HG03342 (cell line): ENCODE results near the gene RASGRF1.

ENCODE experiments used
- ATAC-seq: cut with Tn5 transposase; IDR thresholded peaks from one replicate; pipeline ENCODE4 v1.9.1; 2021; ENCODE audit warnings: mild to moderate bottlenecking, moderate library complexity; ENCODE audit not compliant: unreplicated experiment

RASGRF1 gene

DNA sequence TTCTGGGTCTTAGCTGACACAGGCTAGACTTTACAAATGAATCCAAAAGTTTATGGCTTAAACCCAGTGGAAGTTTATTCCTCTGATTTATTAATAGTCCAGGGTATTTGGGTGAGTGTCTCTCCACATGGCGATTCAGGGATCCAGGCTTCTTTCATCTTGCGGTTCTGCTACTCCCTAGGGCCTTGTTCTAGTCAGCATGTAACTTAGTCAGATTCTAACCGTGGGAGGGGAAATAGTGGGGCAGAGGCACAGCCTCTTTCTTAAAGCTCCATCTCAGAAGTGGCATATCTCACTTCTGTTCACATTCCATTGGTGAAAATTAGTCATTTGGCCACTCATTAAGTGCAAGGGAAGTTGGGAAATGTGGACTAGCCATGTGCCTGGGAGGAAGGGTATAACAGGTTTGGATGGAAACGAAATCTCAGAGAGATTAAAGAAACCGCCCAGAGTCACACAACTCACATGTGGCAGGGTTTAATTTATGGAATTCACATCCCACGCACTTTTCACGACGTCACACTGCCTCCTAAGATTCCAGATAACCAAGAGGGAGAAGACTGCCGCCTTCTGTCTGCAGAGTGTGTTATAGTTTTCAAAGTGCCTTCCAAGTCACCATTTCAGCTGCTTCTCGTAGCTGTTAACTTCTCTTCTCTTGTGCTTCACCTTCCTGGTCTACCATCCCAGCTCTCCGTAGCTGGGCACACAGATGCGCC lies 11.4 kb upstream of the RASGRF1 start:
- no peak for ATAC-seq

DNA sequence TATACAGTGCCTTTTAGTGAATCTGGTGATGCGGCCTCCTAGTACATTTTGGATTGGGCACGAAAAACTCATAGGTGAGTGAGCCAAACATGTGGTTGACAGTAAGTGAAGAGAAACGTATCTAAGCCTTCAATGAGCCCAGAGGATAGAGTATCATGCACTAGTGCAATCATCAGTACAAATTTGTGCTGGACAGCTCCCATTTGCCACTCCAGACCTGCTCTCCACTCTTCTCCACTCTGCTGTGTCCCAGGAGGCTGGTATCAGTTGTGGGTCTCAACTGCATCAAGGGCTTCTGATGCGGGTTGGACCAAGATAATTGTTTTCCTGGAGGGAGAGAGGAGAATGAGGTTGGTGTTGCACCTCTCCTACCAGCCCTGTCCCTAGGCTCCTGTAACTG lies 9.1 kb upstream of the RASGRF1 start:
- ATAC-seq: no peak

DNA sequence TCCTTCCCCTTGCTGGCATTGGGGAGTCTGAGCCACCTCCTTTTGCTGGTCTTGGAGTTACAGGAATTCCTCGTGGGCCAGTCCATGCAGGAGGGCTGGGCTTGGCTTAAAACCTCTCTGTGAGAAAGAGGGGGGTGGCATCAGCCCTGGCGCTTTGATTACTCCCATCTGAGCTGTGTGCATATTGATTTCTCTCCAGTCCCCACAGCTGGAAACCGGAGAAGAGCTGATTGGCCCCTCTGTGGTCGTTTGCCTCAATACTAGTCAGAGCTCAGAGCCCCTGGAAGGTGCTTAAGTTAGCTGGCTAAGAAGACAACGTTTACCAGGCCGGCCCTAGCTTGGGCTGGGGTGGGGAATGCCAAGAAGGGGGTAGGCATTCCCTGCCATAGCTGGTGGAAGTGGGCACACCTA lies 4.0 kb upstream of the RASGRF1 start:
- no peak for ATAC-seq

DNA sequence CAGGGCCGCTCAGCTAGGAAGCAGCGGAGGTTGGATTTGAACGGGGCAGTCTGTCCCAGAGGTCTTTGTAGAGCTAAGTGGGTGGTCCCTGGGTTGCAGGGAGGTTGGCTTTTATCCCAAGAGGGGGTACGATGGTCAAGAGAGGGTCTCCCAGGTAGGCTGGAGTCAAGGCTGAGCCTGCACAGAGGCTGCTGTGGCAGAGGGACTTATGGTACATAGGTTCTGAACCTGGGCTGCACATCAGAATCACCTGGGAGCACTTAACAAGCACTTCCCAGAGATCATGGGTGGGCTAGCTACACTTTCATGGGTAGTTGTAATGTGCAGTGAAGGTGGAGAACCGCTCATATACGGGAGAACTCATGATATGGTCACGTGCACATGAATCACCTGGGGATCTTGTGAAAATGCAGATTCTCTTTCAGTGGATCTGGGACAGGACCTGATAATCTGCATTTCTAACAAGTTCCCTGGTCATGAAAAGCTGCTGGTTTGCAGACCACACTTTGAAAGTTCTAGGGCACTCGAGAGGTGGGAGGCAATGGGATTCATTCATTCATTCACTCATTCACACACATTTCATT lies 2.9 kb upstream of the RASGRF1 start:
- ATAC-seq: no peak

DNA sequence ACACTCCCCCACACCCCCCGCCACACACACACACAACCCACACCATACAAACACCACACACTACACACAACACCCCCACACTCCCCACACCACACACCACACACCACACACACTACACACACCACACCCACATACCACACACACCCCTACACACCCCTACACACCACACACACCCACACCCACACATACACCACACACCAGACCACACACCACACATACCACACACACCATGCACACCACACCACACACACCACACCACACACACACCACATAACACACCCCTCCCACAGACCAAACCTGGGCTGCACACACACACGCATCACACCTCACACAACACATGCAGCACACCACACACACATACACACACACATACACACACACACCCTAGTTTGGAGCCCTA lies 1.8 kb upstream of the RASGRF1 start:
- ATAC-seq: no peak

DNA sequence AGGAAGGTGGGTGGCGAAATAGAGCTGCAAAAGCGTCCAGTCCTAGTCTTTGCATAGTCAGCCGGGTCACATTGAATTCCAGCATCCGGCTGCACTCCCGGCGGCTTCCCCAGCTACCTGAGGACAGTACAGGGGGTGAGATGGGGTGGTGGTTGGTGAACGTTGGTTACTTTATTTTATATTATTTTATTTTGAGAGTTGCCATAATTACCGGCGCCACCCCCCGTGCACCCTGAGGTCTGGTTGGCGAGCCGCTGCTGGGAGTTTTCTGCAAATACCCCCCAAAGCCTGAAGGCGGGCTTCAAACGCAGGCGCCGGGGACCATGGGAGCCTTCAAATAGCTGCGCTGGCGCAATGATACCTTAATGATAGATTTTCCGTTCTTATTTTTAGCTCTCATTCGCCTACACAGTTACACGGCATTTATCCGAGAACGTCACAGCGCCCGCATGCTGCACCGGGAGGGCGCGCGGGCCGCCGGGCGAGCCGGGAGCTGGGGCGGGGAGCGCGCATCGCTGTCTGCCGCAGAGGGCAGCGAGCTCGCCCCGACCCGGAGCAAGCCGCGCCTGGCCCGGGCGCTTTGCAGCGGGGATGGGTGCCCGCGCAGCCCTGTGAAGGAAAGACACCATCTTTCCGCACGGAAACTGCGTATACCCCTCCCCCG lies 756 bp upstream of the RASGRF1 start:
- ATAC-seq: no peak

DNA sequence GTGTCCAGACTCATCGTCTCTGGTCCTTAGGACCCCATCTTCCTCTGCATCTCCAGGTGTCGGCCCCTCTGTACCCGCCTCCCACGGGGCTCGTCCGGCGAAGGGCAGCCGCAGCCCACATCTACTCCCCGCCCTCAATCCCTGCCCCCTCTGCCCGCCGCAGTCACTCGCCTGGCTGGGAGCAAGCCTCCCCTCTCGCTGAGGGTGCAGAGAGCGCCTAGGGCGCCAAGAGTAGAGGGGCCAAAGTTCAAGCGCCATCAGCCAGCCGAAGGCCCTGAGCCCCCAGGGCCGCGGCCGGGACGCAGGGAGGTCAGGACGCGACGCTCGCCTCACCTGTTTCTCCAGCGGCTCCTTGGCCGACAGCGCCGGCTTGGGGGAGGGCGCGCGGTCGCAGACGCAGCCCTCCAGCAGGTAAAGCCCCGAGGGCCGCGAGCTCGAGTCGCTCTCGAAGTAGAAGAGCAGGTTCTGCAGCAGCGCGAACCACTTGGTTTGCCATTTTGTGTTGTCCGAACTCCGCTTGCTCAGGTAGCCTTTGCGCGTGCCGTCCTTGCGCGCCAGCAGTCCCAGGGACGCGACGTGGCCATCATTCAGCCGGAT lies 592 bp downstream of the RASGRF1 start:
- no peak for ATAC-seq

DNA sequence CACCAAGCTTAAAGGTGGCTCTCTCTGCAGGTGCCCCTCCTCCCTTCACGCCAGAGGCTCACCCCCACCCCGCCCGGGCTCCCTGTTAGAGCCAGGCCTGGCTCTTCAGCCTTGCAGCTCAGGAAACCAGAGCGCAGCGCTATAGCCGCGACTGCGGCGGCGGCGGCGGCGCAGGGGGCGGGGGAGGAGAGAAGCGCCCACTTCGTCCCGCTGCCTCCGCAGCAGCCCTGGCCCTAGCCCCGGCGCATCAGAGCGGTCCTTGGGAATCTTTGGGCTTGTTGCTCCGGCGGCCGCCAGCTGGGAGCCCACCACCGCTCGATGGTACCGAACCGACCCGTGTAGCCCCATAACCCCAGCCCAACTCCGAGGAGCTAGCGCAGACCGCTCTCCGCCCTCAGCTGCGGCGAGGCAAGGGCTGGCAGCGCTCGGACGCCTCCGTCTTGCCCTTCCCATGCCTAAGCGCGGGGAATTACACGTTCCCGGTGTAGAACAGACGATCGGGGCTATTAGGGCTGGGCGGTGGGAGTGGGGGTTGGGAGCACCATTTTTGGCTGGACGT lies 1.2 kb downstream of the RASGRF1 start:
- no peak for ATAC-seq

DNA sequence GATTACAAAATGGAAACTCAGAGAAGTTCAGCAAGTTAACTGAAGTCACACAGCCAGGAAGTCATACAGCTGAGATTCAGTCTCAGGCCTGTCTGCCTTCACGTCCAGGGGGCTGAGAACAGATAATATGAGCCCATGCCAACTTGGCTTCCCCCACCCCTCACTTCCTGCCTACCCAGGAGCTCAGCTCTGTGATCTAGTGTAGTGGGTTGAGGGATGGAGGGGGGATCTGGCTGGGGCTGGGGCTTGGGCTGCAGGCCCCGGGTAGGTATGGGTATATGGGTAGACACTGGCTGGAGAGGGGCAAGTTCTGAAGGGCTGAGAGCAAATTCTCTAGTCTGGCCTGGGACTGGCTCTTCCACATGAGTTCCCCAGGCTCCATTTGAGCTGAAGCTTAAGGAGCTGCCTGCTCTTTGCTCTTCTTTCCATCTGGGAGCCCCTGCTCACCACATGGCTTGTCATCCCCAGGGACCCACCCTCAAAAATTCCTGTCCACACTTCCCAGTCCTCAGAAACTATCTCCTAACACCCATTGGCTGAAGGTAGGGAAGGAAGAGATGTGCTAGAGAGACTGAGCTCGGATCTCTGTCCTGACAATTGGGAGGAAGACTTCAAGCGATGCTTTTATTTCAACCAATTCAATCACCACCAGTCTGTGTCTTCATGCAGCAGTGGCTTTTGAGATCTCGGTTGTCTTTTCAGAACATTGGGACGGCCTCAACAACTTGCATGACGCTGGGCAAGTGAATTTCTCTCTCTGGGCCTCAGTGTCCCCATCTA lies 2.0 kb downstream of the RASGRF1 start:
- ATAC-seq: no peak

DNA sequence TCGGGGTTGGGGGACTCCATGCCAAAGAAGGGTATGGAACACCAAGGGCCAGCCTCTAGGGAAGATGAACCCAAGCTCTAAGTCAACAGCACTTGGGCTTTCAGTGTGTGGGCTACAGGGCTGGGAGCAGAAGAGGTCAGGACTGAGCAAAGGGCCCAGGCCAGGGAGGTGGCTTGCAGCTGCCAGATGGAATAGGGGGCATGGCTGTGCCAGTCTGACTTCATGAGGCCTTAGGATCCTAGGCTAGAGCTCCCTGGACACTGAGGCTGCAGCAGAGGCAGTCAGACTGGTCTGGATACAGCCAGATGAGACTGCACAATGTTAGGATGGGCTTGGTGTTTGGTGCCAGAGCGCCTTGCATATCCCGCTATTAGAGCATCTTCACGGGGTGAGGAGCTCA lies 3.8 kb downstream of the RASGRF1 start:
- no peak for ATAC-seq

DNA sequence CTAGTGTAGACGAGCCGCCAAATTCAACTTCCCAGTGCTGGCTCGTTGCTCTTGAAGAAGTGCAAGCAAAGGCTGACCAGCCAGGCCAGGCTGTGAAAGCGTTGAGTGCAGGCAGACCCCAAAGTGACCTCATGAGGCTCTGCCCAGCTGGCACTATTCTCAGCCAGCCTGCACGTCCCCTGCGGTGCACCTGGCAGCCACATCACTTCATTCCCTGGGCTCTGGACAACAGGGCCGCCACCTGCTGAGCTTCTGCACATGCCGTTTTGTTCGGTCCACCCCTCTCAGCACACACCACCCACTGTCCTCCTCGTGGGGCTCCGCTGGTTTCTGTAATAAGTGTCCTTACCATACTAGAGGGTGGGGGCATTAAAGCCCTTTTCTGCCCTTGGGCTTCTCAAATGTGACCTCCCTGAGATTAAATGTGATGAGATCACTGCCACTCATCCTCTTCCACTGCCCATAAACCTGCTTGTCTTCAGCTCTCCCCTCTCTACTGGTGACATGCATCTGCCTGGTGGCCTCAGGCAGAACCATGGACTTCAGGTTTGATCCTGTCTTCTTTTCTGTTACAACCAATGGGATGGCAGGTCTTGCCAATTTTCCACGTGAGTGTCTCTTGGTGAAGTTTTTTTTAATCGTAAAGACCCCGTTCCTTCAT lies 6.1 kb downstream of the RASGRF1 start:
- ATAC-seq: no peak

DNA sequence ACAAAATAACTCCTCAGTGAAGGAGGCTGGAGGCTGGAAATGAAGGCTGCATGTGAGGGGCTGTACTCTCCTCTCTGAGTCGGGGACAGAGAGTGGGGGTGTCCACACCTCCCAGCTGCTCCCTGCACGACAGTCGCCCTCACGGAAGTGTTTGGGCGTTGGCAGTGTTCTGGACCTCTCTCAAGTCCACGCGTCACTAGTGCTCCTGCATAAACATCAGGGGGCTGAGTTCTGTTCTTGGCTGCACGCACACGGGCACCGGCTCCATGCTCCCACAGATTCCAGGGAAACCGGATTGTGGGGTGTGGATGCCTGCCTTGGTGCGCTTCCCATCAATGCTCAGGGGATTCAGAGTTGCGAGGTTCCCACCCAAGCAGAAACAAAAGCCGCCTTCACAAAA lies 7.4 kb downstream of the RASGRF1 start:
- ATAC-seq: no peak

DNA sequence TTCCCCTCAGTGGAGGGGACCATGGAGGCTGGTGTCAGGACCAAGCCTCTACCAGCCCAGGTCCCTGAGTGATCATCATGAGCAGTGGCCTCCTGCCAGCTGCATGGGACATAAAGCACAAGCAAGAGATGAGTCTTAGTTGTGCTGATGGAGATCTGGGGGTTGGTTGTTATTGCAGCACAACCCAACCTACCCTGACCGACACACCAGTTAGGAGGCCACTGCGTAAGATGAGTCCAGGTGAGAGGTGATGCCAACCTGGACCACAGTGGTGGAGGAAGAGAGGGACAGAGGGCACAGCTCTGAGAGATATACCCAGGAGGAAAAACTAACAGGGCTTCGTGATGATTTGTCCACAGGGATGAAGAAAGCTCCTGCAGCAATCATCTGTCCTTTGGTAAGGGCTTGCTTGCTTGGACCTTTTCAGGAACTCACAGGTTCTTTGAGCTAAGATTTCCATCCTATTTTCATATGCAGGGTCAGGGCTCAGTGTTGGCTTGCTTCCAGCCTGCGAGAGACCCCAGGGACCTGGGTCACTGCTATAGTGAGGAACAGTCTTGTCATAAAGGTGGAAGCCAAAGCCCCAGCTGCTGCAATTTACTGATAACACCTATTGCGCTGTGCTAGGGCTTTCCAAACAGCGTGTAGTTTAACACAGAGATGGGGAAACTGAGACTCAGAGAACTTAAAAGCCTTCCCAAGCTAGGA lies 8.1 kb downstream of the RASGRF1 start:
- ATAC-seq: no peak

DNA sequence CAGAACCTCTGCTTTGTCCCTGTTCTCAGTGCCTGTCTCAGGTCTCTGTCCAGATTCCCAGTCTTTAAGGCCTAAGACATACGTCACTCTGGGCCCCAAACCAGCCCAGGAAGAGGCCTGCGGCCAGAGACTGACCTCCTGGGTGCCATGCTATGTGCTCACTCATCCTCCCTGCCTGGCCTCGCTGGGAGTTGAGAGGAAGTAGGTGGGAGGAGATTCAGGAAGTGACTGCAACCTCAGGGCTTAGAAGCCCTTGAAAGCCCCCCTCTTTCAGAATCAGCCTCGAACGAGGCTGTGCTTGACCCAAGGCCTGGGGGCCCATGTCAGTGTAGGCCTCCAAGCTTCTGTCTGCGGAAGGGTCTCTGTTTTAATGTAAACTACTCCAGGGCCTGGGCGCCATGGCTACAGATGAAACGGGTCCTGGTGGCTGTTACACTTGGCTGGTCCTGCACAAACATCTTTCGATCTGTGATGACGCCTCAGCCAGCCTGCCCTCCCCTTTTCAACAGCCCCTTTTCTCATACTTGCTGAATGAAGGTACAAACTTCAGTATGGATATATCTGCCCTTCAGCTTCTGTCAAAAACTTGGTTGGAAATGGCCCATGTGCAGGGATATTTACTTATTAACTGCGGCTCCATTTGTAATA lies 11.7 kb downstream of the RASGRF1 start:
- ATAC-seq: no peak

DNA sequence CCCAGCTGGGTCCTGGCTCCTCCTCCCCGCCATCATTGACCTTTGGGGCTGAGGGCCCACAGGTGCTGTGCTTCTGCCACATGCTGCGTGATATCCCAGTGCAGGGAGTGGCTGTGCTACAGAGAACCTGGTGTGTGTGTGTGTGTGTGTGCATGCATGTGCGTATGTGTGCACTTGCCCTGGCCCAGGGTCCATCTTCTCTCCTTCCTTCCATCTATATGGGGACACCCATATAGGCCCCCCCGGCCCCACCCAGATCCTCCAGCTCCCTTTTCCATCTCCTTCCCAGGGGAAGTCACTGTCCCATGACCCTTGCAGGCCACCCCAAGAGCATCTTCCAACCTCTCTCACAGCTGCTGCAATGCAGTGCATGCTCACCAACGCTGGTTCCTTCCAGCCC lies 12.6 kb downstream of the RASGRF1 start:
- ATAC-seq: no peak

DNA sequence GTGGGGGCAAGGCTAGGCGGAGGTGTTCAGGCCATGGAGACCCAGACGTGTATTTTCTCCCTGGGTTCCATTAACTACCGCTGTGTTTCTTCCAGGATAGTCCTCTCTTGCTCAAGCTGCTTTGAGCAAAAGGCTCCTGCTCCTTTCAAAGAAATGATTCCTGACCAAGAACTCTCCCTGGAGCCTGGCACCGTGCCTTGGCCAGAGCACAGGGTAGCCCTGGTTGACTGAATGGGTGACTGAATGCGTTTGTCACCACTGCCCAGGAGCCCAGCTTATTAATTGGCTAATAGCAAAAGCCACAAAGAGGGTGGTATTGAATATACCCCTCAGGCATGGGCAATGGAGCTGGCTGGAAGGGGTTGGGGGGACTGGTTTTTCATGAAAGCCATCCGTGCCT lies 13.9 kb downstream of the RASGRF1 start:
- ATAC-seq: no peak

DNA sequence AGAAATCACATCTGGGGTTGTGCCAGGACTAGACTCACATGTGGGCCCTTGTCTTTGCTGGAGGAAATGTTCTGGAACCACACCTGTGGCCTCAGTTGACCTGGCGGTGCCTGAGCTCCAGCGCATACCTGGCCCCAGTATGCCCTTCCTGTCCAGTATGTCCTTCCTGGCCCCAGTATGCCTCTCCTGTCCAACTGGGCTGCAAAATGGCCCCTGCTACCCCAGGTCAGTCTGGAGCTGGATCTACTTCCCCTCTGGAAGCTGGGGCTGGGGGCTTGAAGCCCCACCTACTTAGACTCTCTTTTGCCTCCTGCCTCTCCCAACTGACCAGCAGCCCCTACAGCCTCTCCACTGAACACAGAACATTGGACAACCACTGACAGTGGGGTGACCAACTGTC lies 15.3 kb downstream of the RASGRF1 start:
- no peak for ATAC-seq

DNA sequence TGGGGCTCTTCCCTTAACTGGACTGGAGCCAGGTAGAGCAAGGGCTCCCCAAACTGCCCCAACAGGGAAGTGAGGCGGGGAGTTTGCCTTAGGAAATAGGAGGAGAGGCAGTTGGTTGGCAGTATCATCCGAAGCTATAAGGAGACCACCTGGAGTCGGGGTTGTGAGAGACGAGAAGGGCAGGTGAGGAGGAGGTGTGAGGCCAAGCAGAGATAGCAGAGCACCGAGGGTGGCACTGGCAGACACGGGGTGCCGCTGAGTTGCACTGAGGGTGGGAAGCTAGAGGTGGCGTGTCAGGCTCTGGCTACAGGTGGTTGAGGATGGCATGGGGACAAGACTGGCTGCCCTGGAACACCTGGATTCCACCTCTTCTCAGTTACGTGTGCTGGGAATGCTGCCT lies 17.2 kb downstream of the RASGRF1 start:
- no peak for ATAC-seq

DNA sequence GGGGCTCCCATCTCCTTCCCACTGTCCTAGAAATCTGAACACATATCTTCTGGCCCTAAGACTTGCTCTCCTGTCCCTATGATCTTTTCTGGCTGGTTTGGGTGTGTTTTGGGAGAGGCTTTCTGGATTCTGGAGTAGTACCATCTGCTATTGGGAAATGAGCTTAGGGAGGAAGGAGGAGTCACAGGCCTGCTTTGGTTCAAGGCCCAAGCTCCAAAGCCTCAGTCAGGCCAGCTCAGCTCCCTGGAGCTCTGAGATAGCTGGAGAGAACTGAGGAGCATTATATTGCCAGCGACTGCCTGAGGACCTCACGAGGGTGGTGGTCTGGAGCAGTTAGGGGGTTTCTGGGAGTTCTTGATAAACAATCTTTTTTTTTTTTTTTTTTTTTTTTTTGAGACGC lies 18.7 kb downstream of the RASGRF1 start:
- no peak for ATAC-seq
